ENCODE data around the gene MRPL43.
"Not testable (repeated sequence)": the region's sequence is repeated elsewhere in the genome, so short reads cannot be mapped to it uniquely, and the experiment has no call there.

MRPL43 gene

GRCh38 chr10:100978121-100978900, 9.0 kb downstream of the MRPL43 start:
- Histone ChIP-seq H3K4me3 (ENCODE audit: low read depth, low read length) (no peak overlapping the region), H3K36me3 (0 out of 2 replicates have a peak, but pooled peaks cover 3% of the 10 kb centered on the region), H3K27me3 (no peaks in the 10 kb centered on the region), H3K9me3 (no peaks in the 10 kb centered on the region), H3K4me1 (no peaks in the 10 kb centered on the region)
- no peak for DNase-seq
- TF ChIP-seq CTCF (IDR thresholded peaks at IDR 0.05; ENCODE audit: low read depth, low read length): no peak

- H3K4me3 ChIP-seq (ENCODE audit: low read depth, low read length): no peak overlapping the region
- H3K9me3 ChIP-seq: no peaks in the 10 kb centered on the region
- H3K36me3 ChIP-seq: 0 out of 2 replicates have a peak, but pooled peaks cover 3% of the 10 kb centered on the region
- no peak for DNase-seq
- no peak for TF ChIP-seq CTCF (IDR thresholded peaks at IDR 0.05; ENCODE audit: low read depth, low read length)
- H3K27me3 ChIP-seq: no peaks in the 10 kb centered on the region
- no peaks in the 10 kb centered on the region for H3K4me1 ChIP-seq
These were observed 9.9 kb downstream of the MRPL43 start for GRCh38 chr10:100977436-100977835.

DNA sequence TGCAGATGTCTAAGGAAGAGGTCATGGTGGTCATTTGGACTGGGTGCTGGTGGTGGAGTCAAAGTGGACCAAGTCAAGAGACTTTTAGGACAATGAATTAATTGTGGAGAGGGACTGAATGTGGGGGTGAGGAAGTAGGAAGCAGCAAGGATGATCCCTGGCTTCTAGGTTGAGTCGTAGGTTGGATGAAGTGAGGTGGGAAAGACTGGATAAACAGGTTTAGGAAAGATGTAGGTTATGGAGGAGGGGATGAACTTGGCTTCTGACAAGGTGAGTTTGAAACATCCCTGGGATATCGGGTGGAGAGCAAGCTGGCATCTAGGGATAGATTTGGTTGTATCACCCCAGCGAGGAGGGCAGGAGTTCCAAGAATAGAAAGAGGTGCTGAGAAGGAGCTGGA, 10.4 kb downstream of the MRPL43 start:
- no peaks in the 10 kb centered on the region for H3K9me3 ChIP-seq
- DNase-seq: no peak
- TF ChIP-seq CTCF (IDR thresholded peaks at IDR 0.05; ENCODE audit: low read depth, low read length): no peak
- no peak overlapping the region for H3K4me3 ChIP-seq (ENCODE audit: low read depth, low read length)
- H3K36me3 ChIP-seq: 0 out of 2 replicates have a peak, but pooled peaks cover 3% of the 10 kb centered on the region
- H3K27me3 ChIP-seq: no peaks in the 10 kb centered on the region
- H3K4me1 ChIP-seq: no peaks in the 10 kb centered on the region

DNA sequence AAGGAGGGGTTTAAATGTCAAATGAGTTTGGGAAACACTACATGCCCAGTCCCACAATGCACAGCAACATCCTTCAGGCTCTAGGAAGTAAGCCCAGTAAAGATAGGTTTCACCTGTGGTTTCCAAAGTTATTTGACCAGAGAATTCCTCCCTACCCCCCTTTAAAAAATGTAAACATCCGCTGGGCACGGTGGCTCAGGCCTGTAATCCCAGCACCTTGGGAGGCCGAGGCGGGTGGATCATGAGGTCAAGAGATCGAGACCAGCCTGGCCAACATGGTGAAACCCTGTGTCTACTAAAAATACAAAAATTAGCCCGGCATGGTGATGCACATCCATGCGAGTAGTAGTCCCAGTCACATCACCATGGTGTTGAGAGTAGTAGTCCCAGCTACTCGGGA, 11.9 kb downstream of the MRPL43 start:
- not testable (repeated sequence) for H3K4me3 ChIP-seq (ENCODE audit: low read depth, low read length); H3K4me1 ChIP-seq

DNA sequence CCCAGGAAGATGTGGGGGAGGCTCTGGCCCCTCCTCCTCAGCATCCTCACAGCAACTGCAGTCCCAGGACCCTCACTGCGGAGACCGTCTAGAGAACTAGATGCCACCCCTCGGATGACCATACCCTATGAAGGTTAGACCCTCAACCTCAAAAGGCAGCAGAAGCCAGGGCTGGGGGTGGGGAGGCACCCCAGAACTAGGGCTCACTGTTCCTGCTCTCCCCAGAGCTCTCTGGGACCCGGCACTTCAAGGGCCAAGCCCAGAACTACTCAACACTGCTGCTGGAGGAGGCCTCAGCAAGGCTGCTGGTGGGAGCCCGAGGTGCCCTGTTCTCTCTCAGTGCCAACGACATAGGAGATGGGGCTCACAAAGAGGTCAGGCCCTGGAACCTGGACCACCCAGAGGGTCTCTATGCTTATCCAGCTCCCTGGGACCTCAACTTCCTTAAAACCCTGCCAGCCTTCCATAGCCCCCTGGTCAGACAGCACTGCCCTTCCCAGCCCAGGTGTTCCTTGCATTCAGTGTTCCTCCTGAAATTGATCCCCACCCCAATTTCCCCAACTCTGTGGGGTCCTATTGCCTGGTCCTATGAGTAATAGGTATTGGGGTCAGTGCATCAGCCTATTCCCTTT, 14.3 kb downstream of the MRPL43 start:
- H3K36me3 ChIP-seq: no peaks in the 10 kb centered on the region
- H3K9me3 ChIP-seq: no peaks in the 10 kb centered on the region
- H3K4me1 ChIP-seq: no peaks in the 10 kb centered on the region
- no peak for TF ChIP-seq CTCF (IDR thresholded peaks at IDR 0.05; ENCODE audit: low read depth, low read length)
- no peaks in the 10 kb centered on the region for H3K27me3 ChIP-seq
- no peak for DNase-seq
- H3K4me3 ChIP-seq (ENCODE audit: low read depth, low read length): no peak overlapping the region

More for the DNA sequence above, 11.9 kb downstream of the MRPL43 start:
- H3K36me3 ChIP-seq, H3K9me3 ChIP-seq, H3K27me3 ChIP-seq, DNase-seq: not testable (repeated sequence)

- Histone ChIP-seq H3K27me3 (no peaks in the 10 kb centered on the region), H3K36me3 (no peaks in the 10 kb centered on the region), H3K4me3 (ENCODE audit: low read depth, low read length) (no peak overlapping the region), H3K9me3 (no peaks in the 10 kb centered on the region), H3K4me1 (no peaks in the 10 kb centered on the region)
- no peak for DNase-seq
- no peak for TF ChIP-seq CTCF (IDR thresholded peaks at IDR 0.05; ENCODE audit: low read depth, low read length)
These were observed 15.0 kb downstream of the MRPL43 start for GRCh38 chr10:100972115-100972903.
